HG03354 (cell line): ENCODE data around the gene NECAB2.

Experiments
- ATAC-seq: cut with Tn5 transposase; IDR thresholded peaks from one replicate; pipeline ENCODE4 v1.9.1; 2021; ENCODE audit warnings: mild to moderate bottlenecking; ENCODE audit not compliant: unreplicated experiment, poor library complexity, severe bottlenecking

The NECAB2 gene

DNA sequence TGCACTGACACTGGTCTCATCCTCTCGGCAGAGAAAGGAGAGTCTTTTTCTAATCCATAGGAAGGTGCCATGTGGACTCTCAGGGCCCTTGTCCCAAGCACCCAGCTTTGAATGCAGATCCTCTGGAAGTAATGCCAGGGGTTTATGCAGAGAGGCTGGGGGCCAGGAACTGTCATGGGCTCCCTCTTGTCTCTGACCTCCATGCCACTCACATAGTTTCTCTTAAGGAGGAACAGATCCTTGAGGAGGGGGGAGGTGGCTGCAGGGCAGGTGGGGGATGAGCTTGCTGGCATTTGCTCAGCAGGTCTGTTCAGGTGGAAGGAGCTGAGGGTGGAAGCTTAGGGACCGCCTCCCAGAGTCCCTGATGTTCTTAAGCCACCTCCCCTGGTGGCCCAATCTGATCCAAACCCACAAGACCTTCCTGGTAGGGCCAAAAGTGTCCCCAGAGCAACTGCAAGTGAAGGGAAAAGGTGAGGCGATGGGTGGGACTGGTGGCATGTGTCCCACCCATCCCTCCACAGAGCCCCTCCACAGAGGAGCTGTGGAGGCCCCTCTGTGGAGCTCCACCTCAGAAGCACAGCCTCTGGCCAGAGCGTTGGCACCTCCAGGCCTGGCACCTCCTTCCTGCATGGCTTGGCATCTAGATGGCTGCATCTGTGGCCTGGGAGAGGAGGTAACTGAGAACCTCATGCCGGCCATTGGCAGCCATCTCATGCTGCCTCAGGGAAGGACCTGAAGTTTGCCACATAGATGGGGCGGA, 9.2 kb downstream of the NECAB2 start:
- no peak for ATAC-seq

DNA sequence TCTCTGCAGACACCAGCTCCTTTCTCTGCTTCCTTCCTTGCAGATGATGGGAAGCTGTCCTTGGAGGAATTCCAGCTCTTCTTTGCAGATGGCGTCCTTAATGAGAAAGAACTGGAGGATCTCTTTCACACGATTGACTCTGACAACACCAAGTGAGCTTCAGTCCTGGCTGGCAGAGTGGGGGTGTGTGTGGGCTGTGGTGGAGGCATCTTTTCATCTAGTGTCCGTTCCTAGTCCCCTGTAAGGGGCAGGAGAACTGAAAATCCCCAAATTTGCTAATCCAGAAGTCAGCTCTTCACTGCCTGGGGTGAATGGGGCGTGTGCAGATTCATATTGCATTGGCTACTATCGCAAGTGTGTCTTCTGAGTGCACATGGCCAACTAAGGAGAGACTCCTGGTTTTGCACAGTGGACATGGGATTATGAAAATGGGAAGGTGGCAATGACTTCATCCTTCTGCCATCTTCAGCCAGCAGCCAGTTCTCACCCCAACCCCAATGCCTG, 10.4 kb downstream of the NECAB2 start:
- no peak for ATAC-seq

DNA sequence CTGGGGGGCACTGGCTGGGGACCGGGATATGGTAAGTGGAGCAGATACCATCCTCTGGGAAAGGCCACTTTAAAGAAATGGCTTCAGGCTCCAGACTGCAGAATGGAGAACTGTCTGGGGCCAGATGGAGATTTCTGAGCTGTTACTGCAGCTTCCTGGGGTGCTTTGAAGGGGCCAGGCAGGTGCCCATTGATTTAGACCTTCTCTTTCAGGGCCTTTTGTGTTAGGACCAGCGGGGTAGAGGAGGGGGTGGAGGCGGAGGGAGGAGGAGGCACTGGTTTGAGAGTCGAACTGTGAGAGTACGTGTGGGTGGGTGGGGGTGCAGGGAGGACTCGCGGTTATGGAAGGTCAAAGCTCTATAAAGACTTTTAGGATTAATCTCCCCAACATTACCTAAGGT, 11.4 kb downstream of the NECAB2 start:
- no peak for ATAC-seq

DNA sequence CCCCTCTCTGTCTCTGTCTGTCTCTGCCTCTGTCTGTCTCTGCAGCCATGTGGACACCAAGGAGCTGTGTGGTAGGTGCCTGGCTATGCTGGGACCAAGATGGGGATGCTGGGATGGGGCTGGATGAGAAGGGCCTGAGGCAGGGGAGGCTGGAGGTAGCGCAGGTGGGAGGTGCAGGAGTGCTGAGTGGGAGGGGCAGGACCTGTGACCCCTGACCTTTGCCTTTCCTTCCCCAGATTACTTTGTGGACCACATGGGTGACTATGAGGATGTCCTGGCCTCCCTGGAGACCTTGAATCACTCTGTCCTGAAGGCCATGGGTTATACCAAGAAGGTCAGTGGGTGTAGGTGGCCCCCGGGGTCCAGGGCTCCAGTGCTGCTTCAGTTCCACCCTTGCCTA, 12.8 kb downstream of the NECAB2 start:
- ATAC-seq: no peak

DNA sequence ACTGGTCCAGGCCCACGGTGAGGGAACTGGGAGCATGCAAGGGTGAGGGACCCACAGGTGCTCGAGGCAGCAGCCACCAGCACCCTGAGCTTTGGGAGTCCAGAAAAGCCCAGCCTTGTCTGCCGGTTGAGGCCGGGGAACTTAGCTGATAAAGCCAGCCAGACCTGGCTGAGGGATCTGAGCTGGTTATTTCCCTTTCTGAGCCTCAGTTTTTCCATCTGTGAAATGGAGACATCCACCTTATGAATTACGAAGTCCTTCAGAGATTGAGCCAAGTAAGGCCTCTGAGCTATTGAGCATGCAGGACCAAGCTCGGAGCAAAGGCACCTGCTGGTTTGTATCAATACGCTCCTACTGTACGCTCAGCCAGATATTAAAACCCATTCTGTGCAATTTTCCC, 13.8 kb downstream of the NECAB2 start:
- ATAC-seq: no peak

DNA sequence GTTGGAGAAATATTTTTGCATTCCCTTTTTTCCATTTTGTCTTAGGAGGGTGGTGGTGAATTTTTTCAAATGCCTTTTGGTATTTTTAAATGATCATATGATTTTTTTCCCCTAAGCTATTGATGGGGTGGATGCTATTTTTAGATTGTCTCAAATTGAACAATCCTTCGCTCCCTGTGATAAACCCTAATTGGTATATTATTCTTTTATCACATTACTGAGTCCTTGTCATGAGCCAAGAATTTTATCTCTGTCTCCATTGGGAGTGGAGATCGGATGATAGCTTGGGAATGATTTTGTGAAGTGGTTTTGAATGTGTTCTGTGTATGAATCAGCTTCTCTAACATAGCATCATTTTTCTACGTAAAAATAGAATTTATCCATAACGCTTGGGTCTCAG, 15.4 kb downstream of the NECAB2 start:
- ATAC-seq: no peak

DNA sequence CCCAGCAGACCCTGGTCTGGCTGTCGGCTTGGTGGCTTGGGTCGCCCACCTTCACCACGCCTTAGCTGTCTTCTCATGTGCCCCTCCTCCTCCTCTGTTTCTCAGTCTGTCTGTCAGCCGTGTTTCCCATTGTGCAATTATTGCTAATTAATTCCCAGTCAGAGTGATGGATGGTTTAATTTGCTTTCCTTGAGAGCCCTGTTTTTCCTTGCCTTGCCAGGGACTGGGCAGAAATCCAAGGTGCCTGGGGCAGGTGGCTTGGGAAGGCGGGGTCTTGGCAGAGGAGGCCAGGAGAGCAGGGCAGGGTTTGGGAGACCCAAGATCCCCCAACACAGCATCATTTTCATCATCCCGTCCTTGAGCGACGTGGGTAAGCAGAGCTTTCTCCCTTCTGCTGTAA, 21.3 kb downstream of the NECAB2 start:
- ATAC-seq: no peak

DNA sequence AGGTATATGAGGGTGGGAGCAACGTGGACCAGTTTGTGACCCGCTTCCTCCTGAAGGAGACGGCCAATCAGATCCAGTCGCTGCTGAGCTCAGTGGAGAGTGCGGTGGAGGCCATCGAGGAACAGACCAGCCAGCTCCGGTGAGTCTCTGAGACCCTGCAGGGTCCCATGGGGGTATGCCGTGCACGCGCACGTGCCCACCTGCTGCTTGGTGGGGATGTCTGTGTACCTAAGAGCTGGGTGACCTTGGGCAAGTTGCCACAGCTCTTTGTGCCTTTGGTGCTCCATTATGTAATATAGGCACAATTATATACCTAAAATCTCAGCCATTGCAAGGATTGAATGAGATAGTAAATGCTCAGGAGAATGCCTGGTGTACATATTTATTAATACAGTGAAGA, 22.4 kb downstream of the NECAB2 start:
- no peak for ATAC-seq

DNA sequence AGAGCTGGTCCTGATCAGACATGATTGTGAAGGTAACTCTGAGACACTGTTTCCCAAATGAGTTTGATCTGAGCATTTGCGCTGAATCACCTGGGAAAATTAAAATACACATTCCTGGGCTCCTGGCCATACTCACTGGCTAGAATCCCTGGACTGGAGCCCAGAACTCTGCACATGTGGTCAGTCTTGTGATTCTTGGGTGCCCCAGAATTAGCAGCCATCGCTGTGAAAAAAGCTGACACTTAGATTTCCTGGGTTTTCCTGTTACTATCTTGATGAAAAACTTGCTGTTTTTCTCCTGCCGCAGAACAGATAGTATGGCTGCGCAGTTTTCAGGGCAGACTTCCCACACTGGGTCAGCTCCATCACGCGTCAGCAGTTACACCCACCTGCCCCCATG, 24.6 kb downstream of the NECAB2 start:
- no peak for ATAC-seq

DNA sequence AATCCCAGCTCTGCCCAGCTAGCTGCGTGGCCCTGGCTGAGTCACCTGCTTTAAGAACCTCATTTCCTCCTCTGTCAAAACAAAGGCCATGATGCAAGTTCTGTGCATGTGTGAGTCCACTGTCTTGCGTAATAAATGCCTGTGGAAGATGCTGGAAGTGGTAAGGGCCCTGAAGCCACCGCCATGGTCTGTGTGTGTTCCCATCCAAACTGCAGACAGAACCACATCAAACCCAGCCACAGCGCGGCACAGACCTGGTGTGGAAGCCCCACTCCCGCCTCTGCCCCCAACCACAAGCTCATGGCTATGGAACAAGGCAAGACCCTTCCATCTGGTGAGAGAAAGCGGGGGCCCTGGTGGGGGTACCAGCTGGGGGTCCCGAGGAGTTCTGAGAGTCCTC, 26.0 kb downstream of the NECAB2 start:
- no peak for ATAC-seq

DNA sequence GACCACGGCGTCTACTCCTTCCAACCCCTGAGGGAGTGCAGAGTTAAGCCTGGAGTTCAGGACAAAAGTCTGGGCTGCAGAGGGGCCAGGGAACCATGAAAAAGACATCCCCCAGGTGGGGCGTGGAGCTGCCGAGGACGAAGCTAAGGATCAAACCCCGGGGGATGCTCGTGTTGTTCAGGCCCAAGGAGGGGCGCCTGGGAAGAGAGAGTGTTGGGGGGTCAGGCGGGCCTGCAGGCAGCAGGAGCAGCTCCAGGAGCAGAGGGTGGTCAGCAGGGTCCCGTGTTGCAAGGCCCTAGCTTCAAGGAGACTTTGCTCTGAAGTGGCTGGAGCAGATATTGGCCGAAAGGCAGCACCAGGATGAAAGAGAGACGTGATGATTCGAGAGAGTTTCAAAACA, 26.7 kb downstream of the NECAB2 start:
- no peak for ATAC-seq

DNA sequence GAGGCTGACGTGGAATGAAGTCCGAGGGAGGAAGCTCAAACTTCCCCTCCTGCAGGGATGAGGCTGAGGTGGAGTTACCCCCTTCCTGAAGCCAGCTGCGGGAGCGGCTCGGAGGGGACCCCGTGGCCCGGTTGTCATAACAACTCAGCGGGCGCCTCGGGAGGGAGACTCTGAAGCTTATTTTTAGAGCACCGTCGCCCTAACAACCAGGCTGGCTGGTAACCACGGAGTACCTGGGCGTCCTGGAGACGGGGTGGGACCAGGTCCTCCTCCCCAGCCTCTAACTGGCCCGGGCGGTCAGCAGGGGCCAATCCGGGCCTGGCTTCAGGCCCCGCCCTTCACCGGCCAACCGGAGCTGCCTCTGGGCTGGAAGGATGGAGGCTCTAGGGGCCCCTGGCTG, 27.7 kb downstream of the NECAB2 start:
- no peak for ATAC-seq

DNA sequence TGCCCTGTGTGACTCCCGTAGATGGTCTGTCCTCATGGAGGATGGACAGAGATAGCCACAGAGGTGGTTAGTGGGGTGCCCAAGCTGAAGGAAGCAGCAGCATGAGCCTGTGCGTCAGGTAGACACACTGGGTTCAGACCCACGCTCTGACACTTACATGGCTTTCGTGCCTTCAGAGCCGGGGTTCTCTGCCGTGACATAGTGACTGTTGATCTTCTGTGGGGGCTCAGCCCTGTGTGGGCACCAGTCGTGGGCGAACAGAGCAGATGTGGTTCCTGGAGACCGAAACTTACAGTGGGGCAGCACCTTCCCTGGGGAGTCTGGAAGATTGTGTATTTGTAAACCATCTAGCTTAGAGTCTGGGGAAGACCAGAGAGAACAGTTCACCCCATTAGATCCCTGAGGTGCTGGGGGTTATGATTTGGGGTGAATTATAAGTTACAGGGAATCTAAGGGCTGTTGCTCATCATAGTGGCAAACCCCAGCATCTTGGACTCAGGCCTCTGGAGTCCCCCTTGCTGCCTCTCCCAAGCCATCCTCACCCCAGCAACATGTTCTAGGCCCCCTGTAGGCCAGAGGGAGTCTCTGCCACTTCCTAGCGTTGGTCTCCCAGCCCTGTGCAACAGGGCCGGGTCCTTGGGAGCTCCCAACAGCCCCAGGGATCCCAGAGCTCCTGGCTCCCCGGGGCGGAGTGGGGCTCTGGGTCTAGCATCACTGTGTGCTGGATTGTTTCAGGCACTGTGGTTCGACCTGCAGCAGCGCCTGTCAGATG, 28.6 kb downstream of the NECAB2 start:
- no peak for ATAC-seq

DNA sequence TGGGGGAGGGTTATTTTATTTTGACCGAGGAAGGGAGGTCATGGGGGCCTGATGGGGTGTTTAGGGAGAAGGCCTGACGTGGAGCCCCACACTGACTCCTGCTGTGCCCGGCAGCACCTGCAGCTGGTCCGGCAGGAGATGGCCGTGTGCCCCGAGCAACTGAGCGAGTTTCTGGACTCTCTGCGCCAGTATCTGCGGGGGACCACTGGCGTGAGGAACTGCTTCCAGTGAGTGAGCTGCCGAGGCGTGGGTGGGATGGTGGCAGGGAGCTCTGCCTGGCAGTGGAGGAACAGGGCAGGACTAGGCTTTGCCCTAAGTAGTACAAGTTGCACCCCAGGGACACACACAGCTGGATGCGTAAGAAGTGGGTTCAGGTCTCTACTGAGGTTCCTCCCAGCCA, 30.0 kb downstream of the NECAB2 start:
- ATAC-seq: no peak

DNA sequence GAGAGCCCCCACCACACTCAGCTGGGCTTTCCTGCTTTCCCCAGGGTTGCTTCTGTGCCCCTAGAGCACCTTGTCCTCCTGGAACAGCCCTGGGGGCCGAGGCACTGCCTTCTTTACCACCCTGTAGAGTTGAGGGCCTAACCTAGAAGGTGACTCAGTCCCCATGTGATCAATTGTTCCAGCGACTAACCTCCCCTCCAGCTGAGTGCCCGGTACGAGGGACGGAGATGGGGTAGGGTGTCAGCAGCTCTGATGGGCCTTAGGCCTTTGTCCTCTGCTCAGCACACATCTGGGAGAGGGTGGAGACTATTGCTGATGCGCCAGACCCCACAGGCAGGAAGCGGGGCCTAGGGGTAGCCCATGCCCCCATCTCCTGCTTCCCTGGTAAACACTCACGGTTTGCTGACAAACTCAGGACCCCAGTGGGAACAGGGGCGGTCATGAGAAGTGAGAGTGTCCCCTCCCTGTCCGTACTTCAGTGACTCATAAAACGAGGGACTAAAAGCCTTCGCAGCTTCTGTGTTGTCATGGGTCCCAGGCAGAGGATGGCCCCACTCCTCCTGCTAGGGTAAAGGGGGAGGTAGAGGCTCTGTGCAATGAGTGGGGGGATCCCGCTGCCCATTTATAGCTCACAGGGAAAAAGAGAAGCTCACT, 33.1 kb downstream of the NECAB2 start:
- ATAC-seq: no peak

DNA sequence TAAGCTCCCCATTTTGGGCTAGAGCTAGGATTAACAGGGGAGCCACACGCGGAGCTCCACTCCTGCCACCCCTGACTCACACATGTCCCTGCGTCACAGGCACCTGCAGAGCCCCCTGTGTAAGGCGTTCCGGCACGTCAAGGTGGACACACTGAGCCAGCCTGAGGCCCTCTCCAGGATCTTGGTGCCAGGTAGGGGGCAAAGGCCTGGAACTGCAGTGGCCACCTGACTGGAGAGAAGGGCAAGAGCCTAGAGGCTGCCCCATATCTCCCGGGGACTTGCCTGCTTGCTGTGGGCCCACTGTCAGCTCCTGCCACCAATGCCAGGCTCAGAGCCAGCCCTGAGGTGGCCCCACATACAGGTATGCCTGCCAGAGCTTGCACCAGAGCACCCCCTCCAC, 33.7 kb downstream of the NECAB2 start:
- ATAC-seq: no peak

DNA sequence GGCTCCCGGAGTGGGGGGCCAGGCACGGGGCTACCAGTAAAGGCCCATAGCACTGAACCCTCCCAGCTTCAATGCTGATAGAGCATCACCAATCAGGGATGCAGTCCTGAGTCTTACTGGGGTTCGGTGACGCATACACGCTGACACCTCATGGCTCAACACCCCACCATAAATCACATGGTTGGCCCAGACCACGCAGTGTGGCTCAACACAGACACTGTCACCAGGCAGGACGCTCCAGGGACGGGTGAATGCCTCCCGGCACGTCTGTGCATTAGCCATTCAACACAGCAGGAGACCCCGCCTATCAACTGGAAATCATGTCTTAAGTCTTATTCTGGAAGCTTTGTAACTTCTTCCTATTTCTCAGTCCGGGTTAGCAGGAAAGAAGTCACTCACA, 35.0 kb downstream of the NECAB2 start:
- no peak for ATAC-seq

DNA sequence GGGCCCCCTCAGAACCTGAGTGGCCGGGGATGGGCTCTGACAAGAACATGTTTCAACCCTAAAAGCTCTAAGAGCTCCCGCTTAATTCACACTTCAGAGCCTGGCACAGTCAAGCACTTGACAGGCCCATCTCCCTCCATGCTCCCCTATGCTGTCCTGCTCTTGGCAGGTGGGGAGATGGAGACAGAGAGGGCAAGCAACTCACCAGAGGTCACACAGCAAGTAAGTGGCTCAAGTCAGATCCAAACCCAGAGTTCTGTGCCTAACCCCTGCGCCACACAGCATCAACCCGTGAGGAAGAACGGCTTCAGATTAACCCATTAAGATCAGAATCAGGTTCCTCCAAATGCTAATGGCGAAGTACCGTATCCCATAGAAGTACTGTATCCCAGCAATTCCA, 36.4 kb downstream of the NECAB2 start:
- ATAC-seq: no peak

DNA sequence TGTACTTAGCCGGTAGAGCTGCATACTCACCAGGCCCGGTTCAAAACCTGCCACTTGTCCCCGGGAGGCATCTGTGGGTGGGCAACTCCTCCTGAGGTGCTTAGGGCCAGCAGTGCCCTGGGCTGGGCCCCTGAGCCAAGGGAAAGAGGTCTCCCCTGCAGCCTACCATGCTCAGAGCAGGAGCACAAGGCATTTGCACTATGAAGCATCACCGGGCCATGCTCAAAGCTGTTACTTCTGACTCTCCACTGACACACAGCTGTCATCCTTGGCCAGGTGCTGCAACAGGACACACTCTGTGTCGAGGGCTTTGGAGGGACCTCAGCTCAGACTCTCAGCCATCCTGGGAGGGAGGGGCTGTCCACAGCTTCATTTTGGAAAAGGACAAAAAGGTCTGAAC, 37.3 kb downstream of the NECAB2 start:
- no peak for ATAC-seq

DNA sequence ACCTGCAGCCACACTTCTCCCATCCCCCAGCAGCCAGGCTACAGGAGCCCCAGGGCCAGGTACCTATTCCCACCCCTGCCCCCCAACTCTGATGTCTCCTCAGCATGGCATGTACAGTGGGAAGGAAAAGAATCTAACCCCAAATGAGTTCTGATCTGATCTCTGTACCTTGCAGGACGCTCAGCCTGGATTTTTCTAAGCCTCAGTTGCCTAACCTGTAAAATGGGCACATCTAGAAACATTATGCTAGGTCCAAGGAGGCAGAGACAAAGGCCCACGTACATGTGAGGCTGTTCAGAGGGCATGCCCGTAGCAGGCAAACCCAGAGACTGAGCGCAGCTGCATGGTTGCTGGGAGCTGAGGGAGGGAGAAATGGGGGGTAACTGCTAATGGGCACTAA, 39.5 kb downstream of the NECAB2 start:
- no peak for ATAC-seq

DNA sequence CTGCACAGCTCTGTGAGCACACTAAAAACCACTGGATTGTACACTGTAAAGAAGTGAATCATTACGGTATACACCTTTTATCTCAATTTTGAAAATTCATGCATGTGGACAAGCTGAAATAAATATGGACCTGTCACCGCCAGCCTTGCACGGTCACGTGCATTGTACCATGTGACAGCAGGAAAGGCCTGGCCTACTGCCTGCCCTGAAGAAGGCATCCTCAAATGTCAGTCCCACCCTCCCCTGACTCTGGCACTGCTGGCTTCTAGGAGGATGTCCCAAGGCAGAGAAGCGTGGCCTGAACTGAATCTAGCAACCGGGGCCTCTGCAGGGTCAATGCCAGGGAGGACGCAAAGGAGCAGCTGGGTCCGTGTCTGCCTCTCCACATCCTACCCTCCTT, 39.9 kb downstream of the NECAB2 start:
- no peak for ATAC-seq
